Fibroblast of lung (primary cell): ENCODE data around the gene FAM184B. TPM values are rescaled to one million over a fixed set of nuclear protein-coding genes. Genes with fewer than 3 reads are reported as not detected.

Source experiments
- DNase-seq, 2 donors: peaks; one replicate each; pipeline versions ENCODE4 v3.0.0 to v3.0.0-alpha.2; 2010; ENCODE audit warnings: low read depth in 2 of 2
- H2AFZ ChIP-seq: 2 replicates; pipeline ENCODE4 v1.5.1; 2012; ENCODE audit warnings: low read length, control low read depth, inconsistent platforms
- H3K27ac ChIP-seq: 2 replicates; pipeline ENCODE4 v1.5.1; 2011; ENCODE audit warnings: low read length, control low read depth; ENCODE audit not compliant: insufficient read depth
- H3K27me3 ChIP-seq: 2 replicates; pipeline ENCODE4 v1.5.1; 2011; ENCODE audit warnings: mild to moderate bottlenecking, low read length; ENCODE audit not compliant: control insufficient read depth, insufficient read depth
- H3K36me3 ChIP-seq: 2 replicates; pipeline ENCODE4 v1.5.1; 2011; ENCODE audit warnings: low read length; ENCODE audit not compliant: control insufficient read depth, insufficient read depth
- H3K4me1 ChIP-seq: 2 replicates; pipeline ENCODE4 v1.5.1; 2011; ENCODE audit warnings: low read length; ENCODE audit not compliant: control insufficient read depth, insufficient read depth; ENCODE audit errors: extremely low read depth
- H3K4me2 ChIP-seq: 2 replicates; pipeline ENCODE4 v1.5.1; 2011; ENCODE audit warnings: low read length, control low read depth; ENCODE audit not compliant: insufficient read depth; ENCODE audit errors: extremely low read depth
- H3K4me3 ChIP-seq, 4 experiments: fragments of 200-600 bp in 1 of 4; sonication (generic) in 1 of 4; replicated peaks in 1 of 4; 2 replicates each; pipeline ENCODE4 v1.5.1; 2011 to 2016; ENCODE audit warnings: low read length in 4 of 4, low read depth in 3 of 4, mild to moderate bottlenecking in 3 of 4, control low read depth in 2 of 4, inconsistent platforms in 1 of 4, mixed read lengths in 1 of 4; ENCODE audit not compliant: insufficient read depth in 1 of 4; ENCODE audit errors: control extremely low read depth in 1 of 4
- H3K79me2 ChIP-seq: 2 replicates; pipeline ENCODE4 v1.5.1; 2012; ENCODE audit warnings: mild to moderate bottlenecking, low read length, inconsistent platforms; ENCODE audit not compliant: control insufficient read depth, insufficient read depth
- H3K9ac ChIP-seq: 2 replicates; pipeline ENCODE4 v1.5.1; 2011; ENCODE audit warnings: mild to moderate bottlenecking, low read length, control low read depth; ENCODE audit not compliant: insufficient read depth
- H3K9me3 ChIP-seq: 2 replicates; pipeline ENCODE4 v1.5.1; 2012; ENCODE audit warnings: low read depth, low read length; ENCODE audit not compliant: control insufficient read depth, insufficient read depth
- H4K20me1 ChIP-seq: 2 replicates; pipeline ENCODE4 v1.5.1; 2011; ENCODE audit warnings: low read length; ENCODE audit not compliant: control insufficient read depth, insufficient read depth; ENCODE audit errors: extremely low read depth
- EZH2 ChIP-seq: IDR thresholded peaks from 2 replicates; pipeline ENCODE4 v1.5.1; 2012; ENCODE audit warnings: low read length, control low read depth, mild to moderate bottlenecking; ENCODE audit errors: missing control alignments
- polyA plus RNA-seq, 2 donors: library from polyadenylated mRNA; depleted of rRNA in 1 of 2; stranded (reverse) in 1 of 2; unstranded in 1 of 2; fragments of >200 nt; gene quantifications; 2 replicates each; pipeline ENCODE4 v1.2.1, GENCODE V29; 2011 to 2012; ENCODE audit warnings: missing spikeins in 1 of 2
- total RNA-seq: library from RNA; depleted of rRNA; stranded (reverse); fragments of >200 nt; gene quantifications from 2 replicates; pipeline ENCODE4 v1.2.1, GENCODE V29; 2014
- TF ChIP-seq, protein P1 (sequence below), 2 donors: IDR thresholded peaks in 1 of 2; conservative IDR thresholded peaks in 1 of 2; 1 replicate in 1 of 2; 2 replicates in 1 of 2; pipeline ENCODE4 v1.5.1; 2011 to 2012; ENCODE audit warnings: low read length in 2 of 2, control low read depth in 1 of 2, inconsistent platforms in 1 of 2, low read depth in 1 of 2, mild to moderate bottlenecking in 1 of 2

FAM184B gene
- total and polyA plus RNA-seq, 2 donors (not counting 1 experiment from before 2014, with no cell fraction given) = not detected

DNA sequence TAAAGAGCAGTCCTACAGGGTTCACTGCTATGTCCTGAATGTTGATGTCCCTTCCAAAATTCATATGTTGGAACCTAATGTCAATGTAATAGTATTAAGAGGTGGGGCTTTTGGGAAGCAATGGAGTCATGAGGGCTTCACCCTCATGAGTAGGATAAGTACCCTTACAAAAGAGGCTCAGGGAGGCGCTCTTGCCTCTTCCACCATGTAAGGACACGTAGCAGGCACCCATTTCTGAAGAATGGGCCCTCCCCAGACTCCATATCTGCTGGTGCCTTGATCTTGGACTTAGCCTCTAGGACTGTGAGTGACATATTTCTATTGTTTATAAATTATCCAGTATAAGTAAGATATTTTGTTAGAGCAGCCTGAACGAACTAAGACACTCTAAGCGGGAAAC is 151.2 kb downstream of the FAM184B start:
- TF ChIP-seq, protein P1, sequence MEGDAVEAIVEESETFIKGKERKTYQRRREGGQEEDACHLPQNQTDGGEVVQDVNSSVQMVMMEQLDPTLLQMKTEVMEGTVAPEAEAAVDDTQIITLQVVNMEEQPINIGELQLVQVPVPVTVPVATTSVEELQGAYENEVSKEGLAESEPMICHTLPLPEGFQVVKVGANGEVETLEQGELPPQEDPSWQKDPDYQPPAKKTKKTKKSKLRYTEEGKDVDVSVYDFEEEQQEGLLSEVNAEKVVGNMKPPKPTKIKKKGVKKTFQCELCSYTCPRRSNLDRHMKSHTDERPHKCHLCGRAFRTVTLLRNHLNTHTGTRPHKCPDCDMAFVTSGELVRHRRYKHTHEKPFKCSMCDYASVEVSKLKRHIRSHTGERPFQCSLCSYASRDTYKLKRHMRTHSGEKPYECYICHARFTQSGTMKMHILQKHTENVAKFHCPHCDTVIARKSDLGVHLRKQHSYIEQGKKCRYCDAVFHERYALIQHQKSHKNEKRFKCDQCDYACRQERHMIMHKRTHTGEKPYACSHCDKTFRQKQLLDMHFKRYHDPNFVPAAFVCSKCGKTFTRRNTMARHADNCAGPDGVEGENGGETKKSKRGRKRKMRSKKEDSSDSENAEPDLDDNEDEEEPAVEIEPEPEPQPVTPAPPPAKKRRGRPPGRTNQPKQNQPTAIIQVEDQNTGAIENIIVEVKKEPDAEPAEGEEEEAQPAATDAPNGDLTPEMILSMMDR (conservative IDR thresholded peaks at IDR 0.05 in 1 of 2, IDR thresholded peaks at IDR 0.05 in 1 of 2; ENCODE audit: low read depth in 1 of 2, low read length in 2 of 2) = no peak
- no peak for TF ChIP-seq EZH2

DNA sequence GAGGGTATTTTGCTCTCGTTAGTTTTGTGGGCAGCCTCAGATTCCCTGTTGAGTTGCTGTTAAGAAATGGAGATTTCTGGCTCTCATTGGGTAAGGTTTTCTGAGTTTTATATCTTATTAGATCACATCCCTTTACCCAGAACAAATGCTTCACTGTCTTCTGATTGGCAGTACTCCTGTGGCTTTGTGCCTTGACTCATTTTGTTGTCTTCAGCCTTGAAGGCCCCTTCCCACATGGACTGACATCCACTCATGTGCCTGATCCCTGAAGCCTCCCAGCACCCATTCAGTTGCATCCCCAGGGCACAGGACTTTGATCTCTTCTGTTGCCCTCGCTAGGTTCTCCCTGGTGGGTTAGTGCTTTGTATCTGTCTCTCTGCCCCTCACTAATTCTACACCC is 156.6 kb downstream of the FAM184B start:
- Histone ChIP-seq H4K20me1 (no peaks in the 10 kb centered on the region), H3K4me2 (no peak overlapping the region), H2AFZ (no peak overlapping the region), H3K36me3 (peaks cover 26% of the 10 kb centered on the region), H3K4me1 (no peaks in the 10 kb centered on the region), H3K9me3 (no peaks in the 10 kb centered on the region), H3K79me2 (peaks cover 25% of the 10 kb centered on the region), H3K9ac (no peak overlapping the region), H3K27me3 (no peaks in the 10 kb centered on the region), H3K27ac (no peak overlapping the region), H3K4me3 (no peak overlapping the region)
- DNase-seq = no peak
- TF ChIP-seq, protein P1 (conservative IDR thresholded peaks at IDR 0.05 in 1 of 2, IDR thresholded peaks at IDR 0.05 in 1 of 2; ENCODE audit: low read depth in 1 of 2, low read length in 2 of 2) = no peak
- TF ChIP-seq EZH2 = no peak

More for the DNA sequence above, 151.2 kb downstream of the FAM184B start:
- H2AFZ ChIP-seq = no peak overlapping the region
- no peak overlapping the region for H3K4me2 ChIP-seq
- H3K9me3 ChIP-seq = no peaks in the 10 kb centered on the region
- H3K27ac ChIP-seq = no peak overlapping the region
- DNase-seq = no peak
- no peaks in the 10 kb centered on the region for H3K4me1 ChIP-seq
- H3K36me3 ChIP-seq = peaks cover 20% of the 10 kb centered on the region
- H4K20me1 ChIP-seq = no peaks in the 10 kb centered on the region
- H3K27me3 ChIP-seq = no peaks in the 10 kb centered on the region
- H3K9ac ChIP-seq = no peak overlapping the region
- peaks cover 3% of the 10 kb centered on the region for H3K79me2 ChIP-seq
- H3K4me3 ChIP-seq = no peak overlapping the region

DNA sequence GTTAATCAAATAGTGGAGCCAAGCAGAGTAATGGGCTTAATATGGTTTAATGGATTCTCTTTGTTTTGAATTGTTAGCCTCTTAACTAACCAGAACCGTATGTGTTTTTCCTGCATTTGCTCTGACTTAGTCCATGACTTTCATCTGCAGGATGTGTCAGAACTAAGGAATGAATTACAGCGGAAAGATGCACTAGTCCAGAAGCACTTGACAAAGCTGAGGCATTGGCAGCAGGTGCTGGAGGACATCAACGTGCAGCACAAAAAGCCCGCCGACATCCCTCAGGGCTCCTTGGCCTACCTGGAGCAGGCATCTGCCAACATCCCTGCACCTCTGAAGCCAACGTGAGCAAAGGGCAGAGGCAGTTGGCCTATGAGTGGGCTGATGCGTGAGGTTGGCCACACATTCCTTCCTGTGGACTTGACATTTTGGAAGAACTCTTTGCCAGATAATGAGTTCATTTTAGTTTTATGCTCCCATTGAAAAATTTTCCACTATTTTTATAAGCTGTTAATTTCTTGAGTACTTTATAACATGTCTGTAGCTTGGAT is 157.9 kb downstream of the FAM184B start:
- H3K36me3 ChIP-seq = peaks cover 24% of the 10 kb centered on the region
- peaks cover 4% of the 10 kb centered on the region for H4K20me1 ChIP-seq
- H3K9ac ChIP-seq = no peak overlapping the region
- H3K4me2 ChIP-seq = no peak overlapping the region
- no peak overlapping the region for H3K4me3 ChIP-seq
- H3K9me3 ChIP-seq = no peaks in the 10 kb centered on the region
- peak in 1 of 2 donors; percentile 43 for DNase-seq
- peaks cover 9% of the 10 kb centered on the region for H3K4me1 ChIP-seq
- H2AFZ ChIP-seq = no peak overlapping the region
- H3K27ac ChIP-seq = no peak overlapping the region
- TF ChIP-seq, protein P1 (conservative IDR thresholded peaks at IDR 0.05 in 1 of 2, IDR thresholded peaks at IDR 0.05 in 1 of 2; ENCODE audit: low read depth in 1 of 2, low read length in 2 of 2) = no peak
- no peak for TF ChIP-seq EZH2
- no peaks in the 10 kb centered on the region for H3K27me3 ChIP-seq
- peaks cover 34% of the 10 kb centered on the region for H3K79me2 ChIP-seq
